ENCODE data around the gene ZBED1. TPM values are rescaled to one million over a fixed set of nuclear protein-coding genes. Genes with fewer than 3 reads are reported as not detected.

Gene ZBED1
- total and polyA plus RNA-seq, 9 of the 15 experiments (the other 6 are each of a cell fraction or from before 2014, with no cell fraction given), result 0.61 to 27.6 (median 13.9) TPM

DNA sequence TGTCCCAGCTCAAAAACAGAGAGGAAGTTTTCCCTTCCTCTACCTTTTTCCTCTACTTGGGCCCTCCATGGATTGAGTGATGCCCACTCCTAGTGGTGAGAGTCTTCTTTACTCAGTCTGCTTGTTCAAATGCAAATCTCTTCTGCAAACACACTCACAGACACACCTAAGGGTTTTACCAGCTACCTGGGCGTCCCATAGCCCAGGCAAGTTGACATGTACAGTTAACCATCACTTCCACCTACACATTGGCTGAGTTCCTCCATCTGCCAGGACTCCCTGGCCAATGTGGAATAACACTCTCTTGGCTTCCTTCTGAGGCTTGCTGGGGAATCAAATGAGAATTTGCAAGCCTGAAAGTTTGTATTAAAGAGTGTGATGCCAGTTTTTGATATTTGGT lies 45.7 kb upstream of the ZBED1 start:
- Histone ChIP-seq H3K9me3 (replicated peaks; ENCODE audit: control insufficient read depth, insufficient read depth, low read depth, low read length) (no peaks in the 10 kb centered on the region), H4K20me1 (replicated peaks; ENCODE audit: control insufficient read depth, insufficient read depth, low read length) (no peaks in the 10 kb centered on the region), H3K27me3 (ENCODE audit: control insufficient read depth in 2 of 2, insufficient read depth in 2 of 2, low read length in 2 of 2) (peaks cover 0 to 5% of the 10 kb centered on the region in 2 experiments; a peak in 2 of 5 replicates), H2AFZ (ENCODE audit: low read depth, low read length) (no peak overlapping the region), H3K79me2 (ENCODE audit: control insufficient read depth, insufficient read depth, low read length) (no peaks in the 10 kb centered on the region), H3K4me3 (no peak overlapping the region), H3K4me1 (replicated peaks in 1 of 2; ENCODE audit: control insufficient read depth in 2 of 2, insufficient read depth in 2 of 2, low read length in 2 of 2) (no peaks in the 10 kb centered on the region; a peak in 3 of 5 replicates), H3K27ac (ENCODE audit: extremely low read depth, low read depth, low read length) (no peak overlapping the region), H3K9ac (ENCODE audit: insufficient read depth in 1 of 2, low read depth in 2 of 2, low read length in 2 of 2) (no peak overlapping the region), H3K9me1 (ENCODE audit: control insufficient read depth, insufficient read depth, low read length) (no peaks in the 10 kb centered on the region), H3K4me2 (ENCODE audit: insufficient read depth, low read length) (no peak overlapping the region), H3K36me3 (ENCODE audit: control insufficient read depth, insufficient read depth, low read length) (no peaks in the 10 kb centered on the region)
- FAIRE-seq (no peak), ATAC-seq (no peak), DNase-seq (ENCODE audit: extremely low read depth in 1 of 4, low spot score in 3 of 4) (no peak)
- BruUV-seq (replicated peaks), result no TSS peak
- ChIA-PET POLR2A (no interaction called here), CTCF (ENCODE audit: low intra/inter-chr PET ratio) (no interaction called here)
- intact Hi-C loops (cut with micrococcal nuclease), result no loop called here
- TF ChIP-seq, protein P1, sequence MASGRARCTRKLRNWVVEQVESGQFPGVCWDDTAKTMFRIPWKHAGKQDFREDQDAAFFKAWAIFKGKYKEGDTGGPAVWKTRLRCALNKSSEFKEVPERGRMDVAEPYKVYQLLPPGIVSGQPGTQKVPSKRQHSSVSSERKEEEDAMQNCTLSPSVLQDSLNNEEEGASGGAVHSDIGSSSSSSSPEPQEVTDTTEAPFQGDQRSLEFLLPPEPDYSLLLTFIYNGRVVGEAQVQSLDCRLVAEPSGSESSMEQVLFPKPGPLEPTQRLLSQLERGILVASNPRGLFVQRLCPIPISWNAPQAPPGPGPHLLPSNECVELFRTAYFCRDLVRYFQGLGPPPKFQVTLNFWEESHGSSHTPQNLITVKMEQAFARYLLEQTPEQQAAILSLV (tag; IDR thresholded peaks at IDR 0.05), result no peak
- TF ChIP-seq TCFL5 (CRISPR knock-in tag; conservative IDR thresholded peaks at IDR 0.05) (no peak), ADNP (tag; IDR thresholded peaks at IDR 0.05) (no peak), RBM39 (optimal IDR thresholded peaks at IDR 0.05; ENCODE audit: low read depth, low read length) (no peak), TFAM (CRISPR knock-in tag; conservative IDR thresholded peaks at IDR 0.05) (no peak), SRSF3 (IDR thresholded peaks at IDR 0.05; ENCODE audit: insufficient read depth, low read length) (no peak), SRSF7 (optimal IDR thresholded peaks at IDR 0.05; ENCODE audit: low read depth, low read length) (no peak), BRD9 (IDR thresholded peaks at IDR 0.05; ENCODE audit: low read depth, partially characterized antibody) (no peak), SRF (CRISPR knock-in tag; IDR thresholded peaks at IDR 0.05) (no peak), ELF2 (CRISPR knock-in tag; IDR thresholded peaks at IDR 0.05) (no peak), ZNF316 (IDR thresholded peaks at IDR 0.05) (no peak), NFIC (IDR thresholded peaks at IDR 0.05) (no peak), ARID2 (IDR thresholded peaks at IDR 0.05) (no peak)
- TF ChIP-seq, protein P2, sequence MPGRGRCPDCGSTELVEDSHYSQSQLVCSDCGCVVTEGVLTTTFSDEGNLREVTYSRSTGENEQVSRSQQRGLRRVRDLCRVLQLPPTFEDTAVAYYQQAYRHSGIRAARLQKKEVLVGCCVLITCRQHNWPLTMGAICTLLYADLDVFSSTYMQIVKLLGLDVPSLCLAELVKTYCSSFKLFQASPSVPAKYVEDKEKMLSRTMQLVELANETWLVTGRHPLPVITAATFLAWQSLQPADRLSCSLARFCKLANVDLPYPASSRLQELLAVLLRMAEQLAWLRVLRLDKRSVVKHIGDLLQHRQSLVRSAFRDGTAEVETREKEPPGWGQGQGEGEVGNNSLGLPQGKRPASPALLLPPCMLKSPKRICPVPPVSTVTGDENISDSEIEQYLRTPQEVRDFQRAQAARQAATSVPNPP (IDR thresholded peaks at IDR 0.05; ENCODE audit: borderline replicate concordance, insufficient read depth, insufficient read length), result no peak
- TF ChIP-seq, protein P3, sequence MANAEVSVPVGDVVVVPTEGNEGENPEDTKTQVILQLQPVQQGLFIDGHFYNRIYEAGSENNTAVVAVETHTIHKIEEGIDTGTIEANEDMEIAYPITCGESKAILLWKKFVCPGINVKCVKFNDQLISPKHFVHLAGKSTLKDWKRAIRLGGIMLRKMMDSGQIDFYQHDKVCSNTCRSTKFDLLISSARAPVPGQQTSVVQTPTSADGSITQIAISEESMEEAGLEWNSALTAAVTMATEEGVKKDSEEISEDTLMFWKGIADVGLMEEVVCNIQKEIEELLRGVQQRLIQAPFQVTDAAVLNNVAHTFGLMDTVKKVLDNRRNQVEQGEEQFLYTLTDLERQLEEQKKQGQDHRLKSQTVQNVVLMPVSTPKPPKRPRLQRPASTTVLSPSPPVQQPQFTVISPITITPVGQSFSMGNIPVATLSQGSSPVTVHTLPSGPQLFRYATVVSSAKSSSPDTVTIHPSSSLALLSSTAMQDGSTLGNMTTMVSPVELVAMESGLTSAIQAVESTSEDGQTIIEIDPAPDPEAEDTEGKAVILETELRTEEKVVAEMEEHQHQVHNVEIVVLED (CRISPR knock-in tag; IDR thresholded peaks at IDR 0.05), result no peak
- in situ Hi-C loops (cut with MboI), result no loop called here
- 0% methylated on average over 1 of the region's 1 CpG for WGBS (ENCODE audit: insufficient coverage, low coverage, missing lambda C conversion rate)
